T-helper 22 cell (primary cell): ENCODE data around the gene SMIM45.

ENCODE experiments used
- DNase-seq: peaks from one replicate; pipeline ENCODE4 v3.0.0-alpha.2; 2020; ENCODE audit warnings: low read depth

The SMIM45 gene

DNA sequence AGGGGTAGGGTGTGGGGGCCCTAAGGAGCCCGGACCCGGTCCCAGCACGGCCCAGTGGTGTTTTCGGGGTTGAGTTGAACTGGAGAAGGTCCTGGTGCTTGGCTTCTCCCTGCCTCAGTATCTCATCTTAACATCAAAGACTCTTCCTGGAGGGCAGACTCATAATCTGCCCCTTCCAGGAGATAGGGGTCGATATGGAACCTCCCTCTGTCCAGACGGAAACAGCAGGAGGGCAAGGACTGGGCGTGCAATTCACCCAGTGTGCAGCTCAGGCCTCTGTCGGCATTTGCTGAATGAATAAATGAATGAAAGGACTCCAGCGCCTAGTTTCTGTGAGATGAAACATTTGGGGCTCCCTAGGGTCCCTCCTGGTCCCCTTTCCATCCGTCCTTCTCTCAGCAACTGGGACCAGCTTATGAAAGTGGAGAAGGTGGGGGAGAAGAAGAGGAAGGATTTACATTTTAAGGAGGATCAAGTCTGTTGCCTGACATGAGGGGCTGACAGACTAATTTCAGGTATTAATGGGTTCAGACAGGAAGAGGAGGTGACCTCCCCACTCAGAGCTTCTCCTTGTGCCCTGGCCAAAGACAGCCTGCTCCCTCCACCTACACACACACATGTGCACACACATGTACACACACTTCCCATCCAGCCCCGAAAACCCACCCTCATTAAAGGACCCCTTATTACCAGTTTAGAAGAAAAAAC lies 36.0 kb upstream of the SMIM45 start:
- no peak for DNase-seq

DNA sequence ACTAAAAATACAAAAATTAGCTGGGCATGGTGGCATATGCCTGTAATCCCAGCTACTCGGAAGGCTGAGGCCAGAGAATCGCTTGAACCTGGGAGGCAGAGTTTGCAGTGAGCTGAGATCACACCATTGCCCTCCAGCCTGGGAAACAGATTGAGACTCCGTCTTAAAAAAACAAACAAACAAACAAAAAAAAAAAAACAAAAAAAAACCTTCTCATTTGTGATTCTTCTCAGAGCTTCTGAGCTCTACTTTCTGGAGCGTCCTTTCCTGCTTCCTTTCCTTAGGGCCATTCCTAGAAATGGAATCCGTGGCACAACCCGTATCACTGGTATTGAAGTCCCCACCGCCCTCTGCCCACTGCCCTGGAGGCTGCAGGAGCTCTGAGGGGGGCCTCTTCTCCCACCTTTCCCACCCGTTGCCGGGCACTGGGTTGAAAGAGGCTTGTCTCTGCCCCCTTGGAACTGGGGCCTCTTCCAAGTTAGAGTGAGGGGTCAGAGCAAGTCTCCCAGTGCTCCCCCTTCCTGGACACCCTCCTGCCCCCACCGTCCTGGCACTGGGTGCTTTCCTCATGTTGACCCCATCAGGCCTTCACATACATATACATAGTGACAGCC lies 35.1 kb upstream of the SMIM45 start:
- no peak for DNase-seq

DNA sequence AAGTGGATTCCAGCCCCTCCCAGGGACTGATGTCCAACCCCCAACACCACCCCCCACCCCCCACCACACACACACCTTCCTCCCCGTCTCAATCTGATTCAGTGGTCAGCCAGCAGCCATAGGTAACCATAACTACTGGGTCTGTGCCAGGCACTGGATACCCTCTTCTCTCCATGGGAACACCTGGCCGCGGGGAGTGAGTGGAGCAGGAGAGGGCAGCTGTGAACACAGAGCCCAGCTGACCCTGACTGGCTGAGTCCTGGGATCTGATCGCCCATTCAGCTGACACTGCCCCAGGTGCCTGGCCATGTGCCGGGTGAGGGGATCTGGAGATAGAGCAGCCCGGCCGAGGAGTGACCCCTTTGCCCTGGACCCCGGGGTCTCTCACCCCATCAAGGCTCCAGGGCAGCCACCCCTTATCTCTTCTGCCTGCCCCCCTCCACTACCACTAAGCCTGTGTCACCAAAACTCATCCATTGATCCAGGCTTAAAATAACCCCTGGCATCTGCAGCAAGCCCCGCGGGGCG lies 34.5 kb upstream of the SMIM45 start:
- DNase-seq: no peak

DNA sequence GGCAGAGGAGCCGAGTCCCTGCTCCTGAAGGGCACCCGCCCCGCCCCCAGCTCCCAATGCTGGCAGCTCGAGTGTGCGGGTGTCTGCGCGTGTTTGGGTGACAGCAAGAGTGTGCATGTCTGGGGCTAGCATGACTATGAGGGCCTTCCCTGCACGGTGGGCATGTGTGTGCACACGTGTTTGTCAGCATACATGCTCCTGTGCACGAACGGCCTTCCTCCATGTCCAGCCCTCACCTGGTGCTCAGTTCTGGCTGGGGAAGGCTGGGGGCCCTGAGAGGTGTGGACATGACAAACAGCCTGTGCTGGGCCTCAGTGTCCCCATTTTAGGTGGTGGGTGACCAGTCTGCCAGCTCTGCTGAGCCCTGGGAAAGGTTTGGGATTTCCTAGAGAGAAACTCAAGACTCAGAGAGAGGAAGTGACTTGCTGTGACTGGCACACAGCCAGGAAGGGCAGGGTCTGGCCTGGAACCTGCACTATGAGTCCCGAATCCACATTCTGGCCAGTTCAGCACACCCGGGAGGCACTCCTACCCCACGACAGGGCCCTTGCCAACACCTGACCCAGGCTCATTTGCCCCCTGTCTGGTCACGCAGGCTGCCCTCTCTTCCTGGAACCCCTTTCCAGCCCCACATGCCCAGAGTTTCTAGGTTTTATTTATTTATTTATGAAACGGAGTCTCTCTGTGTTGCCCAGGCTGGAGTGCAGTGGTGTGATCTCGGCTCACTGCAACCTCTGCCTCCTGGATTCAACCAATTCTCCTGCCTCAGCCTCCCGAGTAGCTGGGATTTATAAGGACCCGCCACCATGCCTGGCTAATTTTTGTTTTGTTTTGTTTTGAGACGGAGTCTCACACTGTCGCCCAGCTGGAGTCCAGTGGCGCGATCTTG lies 33.8 kb upstream of the SMIM45 start:
- DNase-seq: no peak

DNA sequence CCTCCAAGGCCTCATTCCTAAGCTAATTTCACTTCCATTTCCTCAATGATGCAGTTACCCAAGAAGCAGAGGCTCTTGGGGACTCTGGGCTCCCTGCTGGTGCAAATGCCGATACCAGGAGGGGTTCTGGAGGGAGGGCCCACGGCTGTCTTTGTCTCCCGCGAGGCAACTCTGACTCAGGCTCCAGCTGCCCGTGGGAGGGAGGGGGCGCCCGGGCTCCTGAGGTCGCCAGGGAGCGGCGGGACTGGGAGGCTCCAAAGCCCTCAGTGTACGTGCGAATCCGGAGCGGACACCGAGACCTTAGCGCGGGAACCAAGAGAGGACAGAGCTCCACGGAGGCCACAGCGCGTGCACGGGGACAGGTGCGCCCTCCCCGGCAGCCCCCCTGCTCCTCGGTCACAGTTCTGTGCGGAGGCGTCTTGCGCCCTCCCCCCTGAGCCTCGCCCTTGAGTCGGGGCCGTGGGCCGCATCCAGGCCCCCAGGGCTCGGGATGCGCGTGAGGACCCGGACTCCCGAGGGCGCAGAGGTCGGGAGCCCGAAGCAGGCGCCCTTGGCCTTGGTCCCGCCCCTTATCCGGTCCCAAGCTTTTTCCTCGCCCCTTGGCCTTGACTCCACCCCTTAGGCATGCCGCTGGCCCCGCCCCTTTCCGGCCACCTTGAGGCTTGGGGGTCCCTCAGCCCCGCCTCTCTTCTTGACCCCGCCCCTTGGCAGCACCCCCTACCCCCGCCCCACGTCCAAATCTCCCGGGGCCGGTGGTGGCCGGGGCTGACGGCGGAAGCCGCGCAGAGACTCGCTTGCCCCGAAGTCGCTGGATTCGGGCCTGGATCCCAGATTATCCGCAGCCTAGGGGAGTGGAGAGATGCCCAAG lies 32.4 kb upstream of the SMIM45 start:
- DNase-seq: peak; percentile 9

DNA sequence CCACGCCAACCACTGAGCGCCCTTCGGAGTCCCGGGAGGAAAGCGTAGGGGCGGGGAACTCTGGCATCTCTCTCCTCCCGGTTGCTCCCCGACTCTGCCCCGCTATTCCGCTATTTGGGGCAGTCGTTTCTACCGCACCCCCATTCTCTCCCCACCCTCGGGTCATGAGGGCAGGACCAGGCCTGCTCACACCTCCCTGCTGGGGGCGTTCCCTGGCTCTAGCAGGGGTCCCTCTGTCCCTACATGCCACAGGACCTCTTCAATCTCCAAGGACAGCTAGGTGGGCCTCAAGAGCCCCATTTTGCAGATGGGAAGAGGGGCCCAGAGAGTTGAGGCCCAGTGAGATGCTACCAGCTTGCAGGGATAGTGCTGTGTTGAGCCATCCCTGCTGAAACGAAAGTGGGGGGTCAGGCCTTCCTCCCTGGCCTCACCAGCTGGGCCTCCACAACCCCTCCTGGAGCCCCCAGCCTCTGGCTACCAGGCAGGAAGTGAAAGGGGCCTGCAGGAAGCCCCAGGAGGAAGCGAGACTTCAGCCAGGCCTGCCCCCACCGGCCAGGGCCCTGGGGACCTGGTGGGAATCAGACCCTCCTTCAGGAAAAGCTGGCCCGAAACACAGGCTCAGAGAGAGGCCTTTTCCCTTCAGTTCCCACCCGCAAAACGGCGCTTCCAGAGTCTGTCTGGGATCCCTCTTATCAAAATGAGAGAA lies 31.5 kb upstream of the SMIM45 start:
- no peak for DNase-seq

DNA sequence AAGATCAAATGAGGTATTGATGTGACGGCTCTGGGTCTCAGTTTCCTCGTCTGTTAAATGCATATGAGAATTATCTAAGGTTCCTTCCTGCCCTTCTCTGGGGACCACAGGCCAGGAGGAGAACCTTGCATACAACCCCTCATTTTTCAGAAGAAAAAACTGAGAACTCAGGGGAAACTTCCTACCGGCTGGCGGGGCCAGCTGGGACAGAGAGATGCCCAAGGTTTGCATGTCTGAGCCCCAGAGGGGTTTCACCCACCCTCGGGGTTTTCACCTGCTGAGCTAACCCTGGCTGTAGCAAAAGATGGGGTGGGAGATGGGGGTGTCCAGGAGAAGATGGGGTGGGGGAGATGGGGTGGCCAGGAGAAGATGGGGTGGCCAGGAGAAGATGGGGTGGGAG lies 29.6 kb upstream of the SMIM45 start:
- DNase-seq: no peak

DNA sequence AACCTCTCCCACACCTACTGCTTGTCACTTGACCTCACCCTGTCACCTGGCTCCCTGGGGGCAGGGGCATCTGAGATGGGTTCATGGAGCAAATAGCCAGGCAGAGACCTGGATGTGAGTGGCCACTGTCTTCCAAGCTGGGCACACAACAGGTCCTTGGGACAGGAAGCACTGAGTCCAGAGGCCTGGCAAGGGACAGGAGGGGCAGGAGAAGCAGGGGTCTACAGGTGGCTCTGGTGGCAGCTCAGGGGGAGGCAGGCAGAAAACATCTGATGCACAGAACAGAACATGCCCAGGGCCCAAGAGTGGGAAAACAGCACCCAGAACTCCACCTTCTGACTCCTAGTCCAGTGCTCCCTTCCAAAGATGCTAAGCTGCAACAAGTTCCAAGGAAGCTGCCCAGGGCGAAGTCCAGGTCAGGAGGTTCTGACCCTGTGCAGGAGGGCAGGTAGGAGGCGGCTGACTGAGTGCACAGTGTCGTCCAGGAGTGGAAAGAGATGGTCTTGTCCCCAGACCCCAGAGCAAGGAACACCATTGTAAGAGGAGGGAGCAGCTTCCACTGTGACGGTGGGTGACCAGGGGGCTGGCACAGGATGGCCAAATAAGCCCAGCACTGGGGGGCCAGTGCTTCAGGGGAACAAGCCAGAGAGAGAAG lies 28.9 kb upstream of the SMIM45 start:
- no peak for DNase-seq

DNA sequence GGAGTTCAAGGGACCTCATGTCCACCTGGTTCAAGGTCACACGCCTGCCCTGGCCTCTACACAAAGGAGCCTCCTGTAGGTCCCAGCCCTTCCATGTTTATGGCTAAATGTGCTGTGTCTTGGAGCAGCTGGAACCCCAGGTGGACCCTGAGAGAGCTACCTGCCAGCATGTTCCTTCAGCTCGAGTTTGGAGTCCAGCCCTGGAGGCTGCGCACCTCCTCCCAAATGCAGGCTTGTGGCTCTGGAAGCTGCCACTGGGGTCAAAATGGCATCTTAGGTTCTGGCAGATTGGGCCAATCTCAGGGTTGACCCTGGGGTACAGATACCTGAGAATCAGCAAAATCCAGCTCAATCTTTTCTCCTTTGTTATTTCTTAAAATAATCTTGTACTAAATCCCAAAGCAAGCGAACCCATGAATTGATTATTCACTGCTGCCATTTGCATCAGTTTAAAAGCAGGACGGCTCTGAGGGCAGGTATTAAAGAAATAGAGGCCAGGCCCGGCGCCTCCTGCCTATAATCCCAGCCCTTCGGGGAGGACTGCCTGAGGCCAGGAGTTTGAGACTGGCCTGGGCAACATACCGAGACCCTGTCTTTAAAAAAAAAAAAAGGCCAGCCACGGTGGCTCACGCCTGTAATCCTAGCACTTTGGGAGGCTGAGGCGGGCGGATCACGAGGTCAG lies 28.2 kb upstream of the SMIM45 start:
- DNase-seq: no peak

DNA sequence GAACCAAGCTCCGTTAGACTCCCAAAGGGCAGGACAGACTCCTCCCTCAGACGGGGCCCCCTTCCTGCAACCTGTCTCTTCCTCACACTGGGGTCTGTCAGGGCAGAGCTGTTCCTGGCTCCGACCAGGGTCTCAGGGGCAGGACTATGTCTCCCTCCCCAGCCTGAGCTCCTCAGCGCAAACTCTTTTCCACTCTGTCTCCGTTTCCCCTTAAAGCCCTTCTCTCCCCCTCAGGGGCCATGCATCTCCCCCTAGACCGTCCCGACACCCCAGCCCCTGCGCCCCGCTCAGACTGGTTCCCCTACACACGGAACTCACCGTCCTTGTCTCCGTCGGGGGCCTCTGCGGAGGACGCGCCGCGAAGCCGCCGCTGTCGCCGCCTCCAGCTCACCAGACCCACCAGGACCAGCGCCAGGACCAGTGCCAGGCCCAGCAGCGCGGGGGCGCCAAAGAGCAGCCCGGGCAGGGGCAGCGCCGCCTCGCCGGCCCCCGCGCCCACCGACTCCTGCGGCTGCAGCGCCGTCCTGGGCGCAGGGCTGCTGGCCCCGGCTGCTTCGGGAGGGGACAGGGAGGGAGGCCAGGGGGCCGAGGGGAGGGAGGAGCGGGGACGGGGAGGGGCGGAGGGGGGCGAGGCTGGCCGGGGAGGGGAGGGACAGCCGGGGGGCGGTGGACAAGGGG lies 26.0 kb upstream of the SMIM45 start:
- DNase-seq: peak; percentile 60

DNA sequence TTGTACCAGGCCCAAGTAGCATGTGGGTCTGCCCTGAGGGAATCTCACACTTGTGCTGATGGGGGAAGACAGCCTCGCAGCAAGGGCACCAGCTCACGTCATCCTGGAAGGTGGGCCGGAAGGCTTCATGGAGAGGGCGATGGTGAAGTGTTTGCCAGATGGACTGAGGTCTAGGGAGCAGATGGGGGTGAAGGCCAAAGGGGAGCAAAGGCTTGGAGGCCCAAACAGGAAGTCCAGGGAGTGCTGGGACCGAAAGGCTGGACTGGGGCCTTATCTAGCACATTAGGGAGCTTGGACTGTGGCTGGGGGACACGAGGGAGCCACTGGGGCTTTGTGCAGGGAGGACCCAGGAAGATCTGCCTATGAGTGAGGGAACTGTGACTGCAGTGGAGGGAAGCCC lies 24.1 kb upstream of the SMIM45 start:
- no peak for DNase-seq

DNA sequence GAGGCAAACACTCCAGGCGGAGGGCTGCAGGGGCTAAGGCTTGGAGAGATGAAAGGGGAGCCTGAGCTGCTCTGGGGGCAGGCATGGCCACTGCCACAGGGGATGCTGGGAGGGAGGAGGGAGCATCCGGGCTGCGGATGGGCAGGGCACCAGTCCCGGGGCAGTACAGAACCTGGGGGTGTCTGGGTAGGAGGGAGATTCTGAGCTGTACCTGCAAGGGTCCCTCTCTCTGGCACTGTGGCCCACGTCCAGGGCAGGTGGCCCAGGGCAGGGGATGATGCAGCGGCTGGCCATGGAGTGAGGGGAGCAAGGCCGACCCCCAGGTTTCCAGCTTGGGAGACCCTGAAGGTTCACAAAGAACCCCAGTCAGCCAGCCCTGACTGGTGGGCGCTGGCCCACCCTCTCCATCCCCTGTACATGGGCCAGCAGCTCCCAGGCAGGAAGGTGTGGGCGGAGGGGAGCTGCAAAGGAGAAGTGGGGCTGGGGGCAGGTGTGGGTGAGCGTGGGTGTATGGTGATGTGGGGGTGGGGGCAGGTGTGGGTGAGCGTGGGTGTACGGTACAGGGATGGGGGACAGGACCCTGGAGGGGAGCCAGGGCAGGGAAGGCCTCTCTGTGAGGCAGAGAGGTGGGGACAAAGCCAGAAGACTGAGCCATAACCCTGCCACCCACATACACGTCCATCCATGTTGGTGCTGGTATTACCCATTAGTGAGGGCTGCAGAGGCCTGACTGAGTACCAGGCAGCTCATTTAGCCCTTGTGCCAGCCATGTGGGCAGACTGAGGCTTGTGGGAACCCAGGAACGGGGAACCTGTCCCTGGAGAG lies 23.1 kb upstream of the SMIM45 start:
- DNase-seq: no peak

DNA sequence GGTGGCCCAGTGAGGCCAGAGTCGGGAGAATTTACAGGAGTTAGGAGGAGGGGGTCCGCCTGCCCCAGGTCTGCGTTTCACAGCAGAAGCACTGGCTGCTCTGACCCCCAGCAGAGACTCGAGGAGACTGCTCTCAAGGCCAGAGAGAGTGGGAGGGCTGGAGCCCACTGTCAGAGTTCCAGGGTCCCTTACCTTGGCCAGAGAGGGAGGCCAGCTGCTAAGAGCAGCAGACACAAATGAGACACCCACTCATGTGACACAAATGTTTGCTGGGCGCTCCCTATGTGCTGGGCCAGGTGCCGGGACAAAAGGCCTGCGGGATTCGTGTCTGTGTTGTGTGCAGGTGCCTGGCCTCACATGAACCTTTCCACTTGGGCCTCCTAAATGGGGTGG lies 22.5 kb upstream of the SMIM45 start:
- DNase-seq: no peak

DNA sequence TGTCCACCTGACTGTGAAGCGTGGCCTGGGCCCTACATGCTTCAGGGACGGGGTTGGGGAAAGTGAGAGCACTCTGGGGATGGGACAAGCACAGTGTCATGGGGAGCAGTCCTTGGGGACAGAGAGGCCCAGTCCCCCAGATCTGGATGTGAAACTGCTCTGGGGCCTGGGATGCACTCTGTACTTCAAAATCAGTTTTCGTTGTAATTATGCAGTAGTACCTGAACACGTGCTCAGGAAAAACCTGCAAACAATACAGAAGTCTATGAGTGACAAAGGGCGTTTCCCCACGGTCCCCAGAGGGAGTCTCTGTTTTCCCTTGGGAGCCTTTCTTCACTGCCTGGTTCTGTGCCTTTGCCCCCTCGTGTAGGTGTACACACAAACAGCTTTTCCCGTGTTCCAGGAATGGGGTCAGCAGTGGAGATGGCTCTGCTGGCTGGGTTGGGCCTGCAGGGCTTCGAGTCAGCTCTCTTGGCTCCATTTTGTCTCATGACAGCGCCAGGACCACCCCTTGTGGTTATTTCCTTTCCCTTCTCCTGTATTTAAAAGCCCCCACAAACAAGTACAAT lies 20.2 kb upstream of the SMIM45 start:
- DNase-seq: no peak

DNA sequence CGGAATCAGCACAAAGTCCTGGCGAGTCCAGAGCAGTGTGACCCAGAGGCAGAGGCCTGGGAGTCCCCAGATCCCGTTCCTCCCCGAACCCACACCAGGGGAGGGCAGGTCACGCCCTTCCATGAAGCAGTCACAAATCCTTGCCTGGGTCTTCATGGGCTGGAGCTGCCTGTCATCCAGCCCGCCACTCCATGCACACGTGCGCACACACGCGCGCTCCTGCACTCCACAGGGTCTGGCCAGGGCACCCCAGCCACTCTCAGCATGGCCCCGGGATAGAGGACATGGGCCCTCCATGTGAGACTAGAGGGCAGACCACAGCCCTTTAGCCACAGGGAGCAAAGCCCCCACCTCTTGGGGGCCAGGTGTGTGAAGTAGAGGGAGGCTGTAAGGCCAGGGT lies 19.6 kb upstream of the SMIM45 start:
- DNase-seq: no peak

DNA sequence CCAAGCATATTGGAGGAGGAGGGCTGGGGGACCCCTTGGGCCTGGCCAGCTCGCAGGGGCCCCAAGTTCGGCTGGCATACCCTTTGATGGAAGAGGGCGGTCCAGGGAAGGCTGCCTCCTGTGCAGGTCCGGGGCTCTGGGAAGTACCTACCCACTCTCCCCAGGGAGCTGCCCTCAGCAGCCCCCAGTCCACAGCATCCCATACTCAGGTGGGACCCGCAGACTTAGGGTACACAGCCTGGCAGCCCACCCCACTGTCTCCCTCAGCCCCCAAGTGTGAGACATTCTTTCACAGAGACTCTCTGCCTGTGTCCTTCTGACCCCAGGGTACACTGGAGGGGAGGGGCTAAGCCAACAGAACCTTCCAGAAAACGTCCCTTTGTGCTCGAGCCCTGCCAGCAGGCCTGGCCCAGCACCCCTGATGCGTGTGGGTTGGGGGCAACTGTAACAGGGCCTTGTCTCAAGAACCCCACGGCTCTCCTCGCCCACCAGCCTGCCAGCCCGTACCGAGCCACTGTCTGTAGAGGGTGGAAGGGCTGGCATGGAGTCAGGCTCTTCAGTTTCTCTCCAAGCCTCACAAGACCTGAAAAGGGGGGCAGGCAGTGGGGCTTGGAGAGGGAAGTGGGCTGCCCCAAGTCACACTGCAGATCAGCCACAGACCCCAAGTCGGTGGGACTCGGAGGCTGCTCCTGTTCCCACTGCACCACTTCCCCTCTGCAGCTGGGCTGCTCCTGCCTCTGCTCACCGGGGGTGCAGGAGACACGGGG lies 18.4 kb upstream of the SMIM45 start:
- DNase-seq: no peak

DNA sequence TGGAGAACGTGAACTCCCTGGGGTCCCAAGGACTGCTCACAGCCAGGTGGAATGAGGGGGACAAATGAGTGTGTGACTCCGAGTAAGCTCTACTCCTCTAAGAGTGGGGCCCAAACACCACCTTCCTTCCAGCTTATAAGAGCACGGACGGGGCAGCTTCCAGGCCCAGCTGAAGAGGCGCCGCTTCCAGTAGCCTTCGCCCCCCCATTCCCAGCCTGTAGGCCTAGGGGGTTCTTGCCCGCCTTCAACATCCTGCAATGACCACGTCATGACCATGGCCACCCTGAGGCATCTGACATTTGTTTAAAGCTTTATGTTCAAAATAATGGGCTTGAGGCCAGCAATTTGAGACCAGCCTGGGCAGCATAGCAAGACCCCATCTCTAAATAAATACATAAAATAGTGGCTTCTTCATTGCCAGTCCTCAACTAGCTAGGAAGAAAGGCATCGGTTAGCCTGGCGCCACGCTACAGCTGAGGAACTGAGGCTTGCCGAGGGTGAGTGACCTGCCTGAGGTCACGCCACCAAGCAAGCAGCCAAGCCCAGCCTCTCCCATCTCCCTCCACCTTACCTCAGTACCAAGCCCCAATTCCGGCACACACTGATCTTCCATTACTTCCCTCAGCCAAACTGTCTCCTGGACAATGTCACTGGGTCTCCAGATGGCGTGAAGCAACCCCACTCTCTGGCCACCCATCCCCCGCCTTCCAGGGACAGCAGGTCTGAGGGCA lies 17.5 kb upstream of the SMIM45 start:
- DNase-seq: no peak
